Fibroblast of the conjunctiva (primary cell): Measurements from ENCODE around the gene DMP1.
"Not testable (repeated sequence)": the region's sequence is repeated elsewhere in the genome, so short reads cannot be mapped to it uniquely, and the experiment has no call there.

Experiments
- DNase-seq: peaks from one replicate; pipeline ENCODE4 v3.0.0-alpha.2; 2010; ENCODE audit warnings: low read depth

DMP1 gene

GRCh38 chr4:87680271-87680670 is 30.2 kb downstream of the DMP1 start:
- DNase-seq: no peak

- no peak for DNase-seq
Observed at GRCh38 chr4:87688316-87688715, 38.2 kb downstream of the DMP1 start.

- DNase-seq: not testable (repeated sequence)
Observed at GRCh38 chr4:87690947-87691346, 40.9 kb downstream of the DMP1 start.

GRCh38 chr4:87692060-87692459 is 42.0 kb downstream of the DMP1 start:
- DNase-seq: not testable (repeated sequence)

GRCh38 chr4:87697272-87697671 is 47.2 kb downstream of the DMP1 start:
- DNase-seq: no peak

GRCh38 chr4:87697945-87698344 is 47.9 kb downstream of the DMP1 start:
- no peak for DNase-seq

GRCh38 chr4:87698394-87698793 is 48.3 kb downstream of the DMP1 start:
- no peak for DNase-seq

- DNase-seq: no peak
Observed at GRCh38 chr4:87704001-87704400, 53.9 kb downstream of the DMP1 start.

GRCh38 chr4:87707279-87707918 is 57.3 kb downstream of the DMP1 start:
- DNase-seq: no peak
